NCI-H345 treated with DMSO at 0.1 percent for 48 hours (cell line): Measurements from ENCODE around the gene PATJ.

Experiments used
- DNase-seq: peaks from one replicate; lab custom pipeline; 2025; ENCODE audit not compliant: unreplicated experiment; lab: John Stamatoyannopoulos, UW

The PATJ gene

DNA sequence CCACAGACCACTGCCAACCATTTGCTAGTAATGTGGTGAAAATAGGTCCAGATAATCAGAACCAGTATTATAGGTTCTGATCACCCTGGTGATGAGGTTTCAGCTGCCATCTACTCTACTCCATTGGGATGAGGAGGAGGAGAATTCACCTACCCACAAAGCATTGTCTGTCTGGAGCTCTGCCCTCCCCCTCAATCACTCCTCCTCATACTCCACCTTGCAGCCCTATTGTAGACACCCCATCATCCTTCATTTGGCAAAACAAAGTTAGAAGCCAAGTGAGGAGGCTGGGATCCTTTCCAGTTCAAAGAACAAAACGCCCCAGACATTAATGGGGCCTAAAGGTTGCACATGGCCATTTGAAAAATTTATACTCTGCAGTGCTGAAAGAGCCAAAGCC lies 295.0 kb downstream of the PATJ start:
- no peak for DNase-seq

DNA sequence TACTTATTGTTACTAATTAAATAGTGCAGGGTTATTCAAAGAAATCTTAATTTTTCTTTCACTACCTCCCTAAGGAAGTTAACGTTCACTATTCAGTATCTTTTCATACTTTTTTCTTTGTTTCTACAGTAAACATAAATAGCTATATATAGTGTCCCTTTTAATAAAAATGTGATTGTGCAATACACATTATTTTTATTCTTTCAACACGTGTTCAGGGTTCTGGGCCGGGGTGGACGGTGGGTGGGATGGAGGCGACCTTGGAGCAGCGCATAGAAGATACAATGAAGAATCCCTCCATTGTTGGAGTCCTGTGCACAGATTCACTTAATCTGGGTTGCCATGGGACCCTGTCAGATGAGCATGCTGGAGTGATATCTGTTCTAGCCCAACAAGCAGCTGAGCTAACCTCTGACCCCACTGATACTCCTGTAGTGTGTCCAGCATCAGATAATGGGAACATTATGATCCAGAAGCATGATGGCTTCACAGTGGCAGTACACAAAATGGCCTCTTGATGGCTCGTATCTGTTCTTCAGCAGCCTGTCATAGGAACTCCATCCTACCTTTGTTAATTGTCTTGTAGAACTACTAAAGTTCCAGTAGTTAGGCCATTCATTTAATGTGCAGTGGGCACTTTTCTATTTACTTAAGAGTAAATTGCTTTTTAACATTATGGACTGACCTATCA lies 296.5 kb downstream of the PATJ start:
- DNase-seq = no peak

DNA sequence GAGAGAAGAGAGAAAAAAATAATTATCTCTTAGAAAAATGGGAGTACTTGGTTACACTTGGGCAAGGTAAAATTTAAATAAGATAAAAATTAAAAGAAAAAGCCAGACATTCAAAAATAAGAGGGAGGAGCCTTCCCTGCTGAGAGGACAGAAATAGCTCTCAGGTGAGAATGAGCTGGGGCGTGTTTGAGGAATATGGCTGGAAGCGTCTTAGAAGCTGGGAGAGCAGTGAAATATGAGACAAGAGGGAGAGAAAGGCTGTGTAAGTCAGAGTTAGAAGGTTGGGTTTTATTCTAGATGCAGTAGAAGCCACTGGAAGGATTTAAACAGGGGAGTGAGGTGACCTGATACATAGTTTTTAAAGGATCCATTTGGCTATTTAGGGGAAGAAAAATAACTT lies 298.2 kb downstream of the PATJ start:
- DNase-seq = no peak

DNA sequence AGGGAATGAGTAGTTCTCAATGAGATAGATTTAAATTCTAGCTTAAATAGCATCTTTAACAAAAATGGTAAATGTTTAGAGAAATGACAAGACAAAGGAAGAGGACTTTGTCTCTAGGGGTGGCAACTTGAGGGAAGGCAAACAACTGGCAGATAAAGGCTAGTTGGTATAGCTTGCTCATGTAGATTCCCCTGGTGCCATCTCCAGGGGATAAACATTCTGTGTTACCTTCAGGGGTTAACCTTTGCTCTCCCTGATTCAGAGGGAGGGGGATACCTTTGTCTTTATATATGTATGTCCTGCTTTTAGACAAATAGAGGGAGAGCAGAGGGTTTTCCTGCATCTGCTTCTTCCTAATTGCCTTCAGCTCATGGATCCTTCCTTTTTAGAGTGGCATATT lies 298.7 kb downstream of the PATJ start:
- DNase-seq = no peak

DNA sequence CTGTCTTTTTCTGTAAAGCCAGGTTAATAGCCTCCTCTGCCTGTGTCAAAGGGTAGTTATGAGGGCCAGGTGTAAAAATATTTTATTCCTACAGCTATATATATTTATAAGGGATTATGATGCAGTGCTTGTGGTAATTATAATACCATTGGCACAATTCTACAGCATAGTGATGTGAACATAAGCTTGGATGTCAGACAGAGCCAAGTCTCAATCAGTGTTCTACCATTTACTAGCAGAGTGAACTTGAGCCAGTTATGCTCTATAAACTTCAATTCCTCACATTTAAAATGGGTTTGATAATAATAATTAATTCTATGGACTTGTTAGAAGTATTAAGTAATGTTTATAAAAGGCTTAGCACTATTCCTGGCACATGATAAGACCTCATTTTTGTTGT lies 300.9 kb downstream of the PATJ start:
- no peak for DNase-seq

DNA sequence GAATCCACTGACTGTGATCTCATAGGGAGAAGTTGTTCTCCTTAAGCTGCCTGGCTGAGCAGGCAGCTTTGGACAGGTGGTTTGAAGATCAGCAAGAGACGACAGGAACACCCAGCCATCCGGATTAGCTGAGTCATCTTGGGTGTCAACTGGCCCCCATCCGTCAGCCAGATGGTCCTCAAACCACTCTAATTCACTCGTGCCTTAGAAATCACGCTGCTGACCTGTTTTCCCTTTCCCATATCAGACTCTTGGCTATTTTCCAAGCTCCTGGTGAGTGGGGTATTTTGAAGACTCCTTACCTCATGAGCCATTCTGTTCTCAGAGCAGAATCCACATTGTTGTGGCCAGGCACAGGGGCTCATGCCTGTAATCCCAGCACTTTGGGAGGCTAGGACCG lies 303.3 kb downstream of the PATJ start:
- no peak for DNase-seq

DNA sequence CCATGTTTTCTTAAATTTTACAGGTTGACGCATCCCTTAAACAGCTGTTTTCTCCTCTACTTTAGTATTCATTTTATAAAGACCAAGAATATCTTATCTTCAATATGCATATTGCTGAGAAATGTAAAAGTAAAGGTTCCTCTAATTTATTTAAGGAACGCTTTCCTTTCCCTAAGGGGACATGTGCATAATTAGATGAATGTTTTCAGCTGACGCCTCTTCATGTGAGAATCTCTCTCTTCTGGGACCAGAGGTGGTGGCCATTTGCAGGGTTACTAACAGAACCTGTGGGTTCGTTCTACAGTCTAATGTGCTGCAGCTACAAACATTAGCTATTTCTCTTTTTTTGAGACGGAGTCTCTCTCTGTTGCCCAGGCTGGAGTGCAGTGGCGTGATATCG lies 304.6 kb downstream of the PATJ start:
- DNase-seq = no peak

DNA sequence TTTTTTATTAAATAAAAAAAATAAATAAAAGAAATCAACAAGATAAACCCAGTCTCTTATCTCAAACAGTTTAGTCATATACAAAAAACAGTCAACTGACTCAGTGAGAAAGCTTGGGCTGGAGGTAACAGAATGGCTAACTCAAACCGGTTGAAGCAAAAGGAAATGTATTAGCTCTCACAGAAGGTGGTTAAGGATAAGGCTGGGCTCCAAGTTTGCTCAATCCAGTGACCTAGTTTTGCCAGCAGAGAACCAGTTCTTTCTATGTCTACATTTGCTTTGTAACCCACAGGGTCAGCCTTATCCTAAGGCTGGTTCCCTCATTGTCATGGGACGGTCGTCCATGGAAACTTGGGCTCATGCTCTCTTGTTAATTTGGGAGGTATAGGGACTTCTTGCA lies 307.9 kb downstream of the PATJ start:
- no peak for DNase-seq

DNA sequence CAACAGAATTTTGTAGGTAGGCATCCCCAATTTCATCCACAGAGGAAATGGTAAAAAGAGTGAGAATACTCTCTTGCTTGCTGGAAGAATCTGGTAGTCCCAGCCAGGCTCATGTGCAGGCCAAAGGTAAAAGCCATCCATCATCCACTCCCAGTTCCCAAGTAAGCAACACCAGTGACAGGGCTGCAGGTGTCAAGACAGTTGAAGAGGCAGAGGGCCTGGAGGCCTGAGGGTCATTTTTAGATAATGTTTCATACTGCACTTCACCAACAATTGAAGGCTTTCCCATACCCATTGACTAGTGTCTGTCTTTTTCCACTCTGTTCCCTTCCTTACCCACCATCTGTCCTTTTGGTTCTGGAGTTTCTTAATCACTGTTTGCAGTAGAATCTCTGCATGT lies 310.7 kb downstream of the PATJ start:
- no peak for DNase-seq

DNA sequence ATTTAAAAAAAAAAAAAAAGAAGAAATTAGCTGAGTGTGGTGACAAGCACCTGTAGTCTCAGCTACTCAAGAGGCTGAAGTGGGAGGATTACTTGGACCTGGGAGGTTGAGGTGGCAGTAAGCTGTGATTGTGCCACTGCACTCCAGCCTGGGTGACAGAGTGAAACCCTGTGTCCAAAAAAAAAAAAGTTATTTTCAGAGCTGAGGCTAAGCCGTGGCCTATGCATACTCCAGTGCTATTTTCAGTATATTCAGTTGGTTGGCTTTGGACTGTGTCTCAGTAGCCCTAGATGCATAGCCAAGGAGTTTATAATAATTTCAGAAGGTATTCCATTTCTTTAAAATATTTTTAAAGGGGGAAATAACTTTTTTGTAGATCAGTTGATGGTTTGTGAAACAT lies 311.9 kb downstream of the PATJ start:
- DNase-seq = no peak

DNA sequence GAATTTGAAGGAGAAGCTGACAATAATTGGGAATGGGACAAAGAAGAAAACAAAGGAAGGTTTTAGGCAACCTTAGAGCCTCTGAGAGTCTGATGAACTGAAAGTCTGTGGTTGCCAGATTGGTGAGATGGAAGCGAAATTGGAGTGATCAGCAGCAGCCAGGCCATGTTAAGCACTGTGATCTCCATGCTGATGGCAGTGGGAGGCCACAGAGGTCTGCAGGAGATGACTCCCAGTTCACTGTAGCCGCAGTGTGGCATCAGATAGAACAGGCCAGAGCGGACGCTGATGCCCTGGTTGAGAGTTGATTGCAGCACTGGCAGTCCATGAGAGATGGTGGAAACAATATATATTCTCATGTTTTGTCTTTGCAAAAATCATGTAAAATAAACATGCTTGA lies 314.9 kb downstream of the PATJ start:
- no peak for DNase-seq

DNA sequence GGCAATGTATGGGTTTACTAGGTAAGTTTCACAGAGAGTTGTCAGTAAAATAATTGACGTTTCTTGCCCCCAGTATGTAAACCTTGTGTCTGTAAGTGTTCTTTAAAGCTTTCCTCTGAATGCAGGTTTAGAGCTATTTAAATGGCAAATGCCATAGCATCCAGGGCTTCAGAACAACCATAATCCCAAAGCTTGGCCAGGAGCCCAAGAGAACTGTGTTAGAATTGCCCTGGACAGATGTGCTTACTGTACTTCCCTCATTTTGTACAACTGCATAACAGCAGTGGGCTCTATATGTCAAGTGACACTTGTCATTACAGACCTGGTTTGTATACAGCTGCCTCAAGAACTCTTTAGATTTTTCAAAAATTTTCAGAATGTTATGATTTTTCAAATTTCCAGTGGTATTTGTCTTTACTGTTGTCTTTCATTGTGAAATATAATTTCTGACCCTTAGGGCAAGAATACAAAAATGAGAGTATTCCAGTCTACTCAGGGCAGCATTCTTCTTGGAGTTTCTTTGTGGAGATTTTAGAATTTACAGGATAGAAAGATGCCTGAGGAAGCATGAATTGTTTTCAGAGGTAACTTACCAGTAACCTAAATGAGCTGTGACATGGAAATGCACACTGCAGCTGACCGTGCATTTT lies 315.5 kb downstream of the PATJ start:
- no peak for DNase-seq

DNA sequence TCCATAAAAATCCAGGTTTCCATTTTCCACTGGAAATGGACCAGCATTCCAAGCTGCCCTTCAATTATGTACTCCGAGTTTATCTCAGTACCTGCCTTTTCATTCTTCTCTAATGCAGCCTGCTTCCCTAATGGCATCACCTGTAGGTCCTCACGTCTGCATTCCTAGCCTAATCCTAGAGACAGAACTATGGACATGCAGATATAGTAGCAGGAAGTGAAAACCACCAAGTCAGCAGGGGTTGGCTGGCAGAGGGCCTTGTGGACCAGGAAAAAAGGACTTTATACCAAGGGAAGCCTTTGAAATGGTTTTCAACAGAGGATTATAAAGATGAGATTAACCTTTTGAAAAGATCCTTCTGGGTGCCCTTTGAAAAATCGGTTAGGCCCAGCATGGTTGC lies 316.7 kb downstream of the PATJ start:
- no peak for DNase-seq

DNA sequence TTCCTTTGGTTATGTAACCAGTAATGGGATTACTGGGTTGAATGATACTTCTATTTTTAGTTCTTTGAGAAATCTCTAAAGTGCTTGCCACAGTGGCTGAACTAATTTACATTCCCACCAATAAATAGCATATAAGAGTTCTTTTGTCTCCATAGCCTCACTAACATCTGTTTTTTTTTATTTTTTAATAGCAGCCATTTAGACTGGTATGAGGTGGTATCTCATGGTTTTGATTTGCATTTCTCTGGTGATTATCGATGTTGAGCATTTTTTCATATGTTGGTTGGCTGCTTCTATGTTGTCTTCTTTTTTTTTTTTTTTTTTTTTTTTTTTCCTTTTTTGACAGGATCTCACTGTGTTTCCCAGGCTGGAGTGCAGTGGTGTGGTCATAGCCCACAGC lies 319.8 kb downstream of the PATJ start:
- no peak for DNase-seq

DNA sequence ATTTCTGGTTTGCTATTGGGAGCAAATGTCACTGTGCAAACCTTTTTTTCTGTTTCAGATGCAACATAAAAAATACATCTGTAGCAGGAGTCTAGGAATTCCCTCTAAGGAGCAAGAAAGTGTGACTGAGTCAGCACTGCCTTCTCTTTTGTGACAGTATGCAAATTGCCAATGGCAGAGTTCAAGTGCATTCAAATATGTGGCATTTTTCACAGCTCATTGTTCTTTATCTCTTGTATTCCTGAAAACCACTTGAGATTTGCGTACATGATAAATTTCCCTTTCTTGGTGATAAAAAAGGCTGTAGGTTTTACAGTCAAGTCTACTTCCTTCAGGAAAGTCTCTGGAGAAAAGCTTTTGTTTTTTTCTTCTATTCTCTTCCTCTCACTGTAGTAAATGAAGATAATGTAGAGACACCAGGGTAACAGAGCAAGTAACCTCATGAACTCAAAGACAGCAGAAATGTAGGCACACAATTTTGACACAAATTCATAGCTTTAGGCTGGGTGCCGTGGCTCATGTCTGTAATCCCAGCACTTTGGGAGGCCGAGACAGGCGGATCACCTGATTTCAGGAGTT lies 322.6 kb downstream of the PATJ start:
- no peak for DNase-seq

DNA sequence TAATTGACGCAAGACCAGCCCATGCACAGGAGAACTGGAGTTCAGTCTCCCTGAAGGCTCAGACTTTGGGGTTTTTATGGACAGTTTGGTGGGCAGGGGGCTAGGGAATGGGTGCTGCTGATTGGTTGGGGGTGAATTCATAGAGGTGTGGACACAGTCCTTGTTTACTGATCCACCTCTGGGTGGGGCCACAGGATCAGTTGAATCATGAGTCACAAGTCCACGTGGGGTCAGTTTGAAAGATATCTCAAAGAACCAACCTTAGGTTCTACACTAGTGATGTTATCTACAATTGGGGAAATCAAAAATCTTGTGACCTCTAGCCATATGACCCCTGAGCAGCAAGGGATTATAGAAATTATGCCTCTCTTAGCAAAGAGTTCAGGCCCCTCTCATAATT lies 324.4 kb downstream of the PATJ start:
- DNase-seq = no peak

DNA sequence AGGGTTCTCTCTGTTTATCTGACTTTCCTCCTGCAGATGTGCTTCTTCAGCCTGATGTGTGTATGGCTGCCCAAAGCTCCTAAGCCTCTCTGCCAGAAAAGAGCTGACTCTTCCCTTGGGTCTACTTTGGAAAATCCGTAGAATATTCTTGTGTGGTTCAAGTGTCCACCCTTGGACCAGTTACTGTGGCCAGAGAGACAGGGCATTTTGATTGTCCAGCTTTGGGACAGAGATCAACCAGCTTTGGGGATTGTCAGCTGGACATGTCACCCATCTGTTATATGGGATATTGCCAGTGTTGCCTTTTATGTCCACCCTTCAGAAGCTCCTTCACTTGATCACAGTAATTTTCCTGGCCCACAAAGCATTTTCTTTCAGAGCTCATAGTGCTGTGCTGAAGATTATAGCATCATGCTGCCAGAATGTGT lies 326.1 kb downstream of the PATJ start:
- no peak for DNase-seq

DNA sequence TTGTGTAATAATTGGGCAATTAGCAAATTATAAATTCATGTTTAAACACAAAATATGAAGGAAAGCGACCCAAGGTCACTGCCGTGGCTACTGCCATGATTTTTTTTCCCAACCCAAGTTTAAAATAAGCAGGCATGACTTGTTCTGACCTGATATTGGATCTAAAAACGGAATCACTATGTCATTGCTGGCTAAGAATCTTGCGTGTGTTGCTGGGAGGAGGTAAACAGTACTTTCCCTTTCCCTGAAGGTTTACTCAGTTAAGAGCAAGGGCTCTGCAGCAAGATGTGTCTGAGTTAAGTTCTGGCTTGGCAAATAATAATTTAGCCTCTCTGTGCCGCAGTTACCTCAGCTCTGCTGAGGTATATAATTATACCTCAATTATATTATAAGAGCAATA lies 326.7 kb downstream of the PATJ start:
- no peak for DNase-seq

DNA sequence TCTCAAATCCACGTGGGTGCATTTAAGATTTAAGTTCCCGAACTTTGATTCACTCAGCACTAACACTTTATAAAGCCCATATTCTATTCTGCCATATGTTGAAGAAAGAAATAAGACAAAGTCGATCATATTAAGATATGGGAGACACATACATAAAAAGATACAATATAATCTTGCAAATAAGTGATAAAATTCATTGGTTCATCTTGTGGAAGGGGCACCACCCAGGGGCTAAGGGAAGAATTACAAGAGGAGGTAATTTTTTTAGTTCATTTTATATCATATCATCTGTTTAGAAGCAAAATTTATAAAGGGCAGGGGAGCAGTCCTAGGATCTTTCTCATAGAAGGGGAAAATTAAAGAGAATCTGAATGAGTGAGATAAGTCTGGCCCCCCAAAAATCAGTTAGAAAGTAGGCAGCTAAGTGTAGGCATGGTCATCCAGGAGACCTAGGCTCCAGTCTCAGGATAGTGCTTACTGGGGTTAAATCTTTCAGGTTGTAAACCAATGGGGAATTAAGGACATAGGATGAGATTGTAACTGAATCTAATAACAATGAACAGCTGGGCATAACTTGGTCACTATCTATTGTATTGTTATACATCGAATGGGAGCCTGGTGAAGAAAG lies 328.2 kb downstream of the PATJ start:
- no peak for DNase-seq

DNA sequence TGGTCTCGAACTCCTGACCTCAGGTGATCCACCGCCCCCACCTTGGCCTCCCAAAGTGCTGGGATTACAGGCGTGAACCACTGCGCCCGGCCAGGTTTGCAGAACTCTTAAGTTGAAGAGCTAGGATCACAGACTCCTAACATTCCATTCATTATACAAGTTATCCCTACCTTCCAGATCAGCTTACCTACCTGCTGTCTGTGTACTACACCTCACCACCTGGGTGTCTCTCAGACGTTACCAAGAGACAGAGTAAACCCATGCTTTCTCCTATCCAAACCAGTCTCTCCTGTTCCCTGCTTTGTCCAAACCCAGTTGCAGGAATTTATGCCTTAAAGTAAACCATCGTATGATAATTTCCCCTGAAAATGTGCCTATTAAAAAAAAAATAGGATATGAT lies 329.4 kb downstream of the PATJ start:
- no peak for DNase-seq

DNA sequence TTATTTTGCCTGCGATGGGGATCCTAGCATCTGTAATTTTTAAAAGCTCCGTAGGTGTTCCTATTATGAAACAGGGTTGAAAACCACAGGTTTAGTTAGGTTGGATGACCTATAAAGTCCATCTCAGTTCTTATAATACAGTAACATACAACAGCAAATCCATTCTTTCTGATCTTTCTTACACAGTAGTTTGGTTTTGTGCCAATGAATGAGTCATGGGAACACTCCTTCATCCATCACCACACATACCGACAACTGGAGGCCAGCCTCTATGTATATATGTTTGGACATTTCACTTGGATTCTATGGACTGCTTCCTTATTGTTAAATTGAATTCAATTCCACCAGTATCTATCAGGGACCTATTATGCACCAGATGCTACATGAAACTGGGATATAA lies 334.0 kb downstream of the PATJ start:
- DNase-seq = no peak

DNA sequence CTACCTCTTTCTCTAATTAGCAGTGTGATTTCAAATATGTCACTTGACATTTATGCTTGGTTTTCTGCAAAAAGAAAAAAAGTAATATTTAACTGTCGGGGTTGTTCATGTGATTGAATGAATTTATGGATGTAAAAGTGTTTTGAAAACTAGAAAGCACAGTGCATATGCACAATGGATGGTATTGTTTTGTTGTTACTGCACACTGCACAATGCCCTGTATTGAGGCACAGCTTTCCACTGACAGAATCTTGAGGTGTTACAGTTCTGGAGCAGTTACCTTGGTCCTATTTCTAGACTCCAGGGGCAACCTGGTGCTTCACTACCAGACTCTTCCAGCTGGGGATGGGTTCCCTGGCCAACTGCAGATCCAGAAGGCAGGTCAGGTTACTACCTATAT lies 335.5 kb downstream of the PATJ start:
- DNase-seq = no peak
